GM19043 (cell line): ENCODE results near the gene PDLIM7.

ENCODE experiments used
- ATAC-seq: cut with Tn5 transposase; IDR thresholded peaks from one replicate; pipeline ENCODE4 v1.9.1; 2021; ENCODE audit warnings: low read depth; ENCODE audit not compliant: unreplicated experiment

The PDLIM7 gene

DNA sequence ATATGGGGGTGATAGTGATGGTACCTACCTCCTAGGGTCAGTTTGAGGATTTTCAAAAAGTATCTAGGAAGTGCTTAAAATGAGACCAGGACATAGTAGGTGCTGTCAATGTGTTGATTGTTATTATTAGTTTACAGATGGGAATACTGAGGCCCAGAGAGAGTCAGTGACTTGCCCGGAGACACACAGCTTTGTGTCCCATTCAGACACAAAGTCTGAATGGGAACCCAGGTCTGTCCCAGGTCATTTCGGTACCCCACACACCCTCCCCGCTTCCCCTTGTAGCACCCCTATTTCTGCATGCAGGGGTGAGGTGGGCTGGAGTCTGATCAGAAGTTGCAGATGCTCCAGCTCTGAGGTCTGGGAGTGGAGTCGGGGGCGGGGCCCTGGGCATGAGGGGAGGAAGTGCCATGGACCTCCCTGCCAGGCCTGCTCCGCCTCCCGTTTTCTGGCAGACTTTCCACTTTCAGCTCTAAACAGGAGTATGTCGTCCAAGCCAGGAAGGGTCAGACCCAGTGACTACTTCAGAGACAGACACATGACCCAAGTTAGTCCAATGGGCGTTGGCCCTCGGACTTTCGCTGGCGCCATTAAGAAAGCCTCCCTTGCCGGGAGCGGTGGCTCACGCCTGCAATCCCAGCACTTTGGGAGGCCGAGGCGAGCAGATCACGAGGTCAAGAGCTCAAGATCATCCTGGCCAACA, 20.7 kb downstream of the PDLIM7 start:
- no peak for ATAC-seq

DNA sequence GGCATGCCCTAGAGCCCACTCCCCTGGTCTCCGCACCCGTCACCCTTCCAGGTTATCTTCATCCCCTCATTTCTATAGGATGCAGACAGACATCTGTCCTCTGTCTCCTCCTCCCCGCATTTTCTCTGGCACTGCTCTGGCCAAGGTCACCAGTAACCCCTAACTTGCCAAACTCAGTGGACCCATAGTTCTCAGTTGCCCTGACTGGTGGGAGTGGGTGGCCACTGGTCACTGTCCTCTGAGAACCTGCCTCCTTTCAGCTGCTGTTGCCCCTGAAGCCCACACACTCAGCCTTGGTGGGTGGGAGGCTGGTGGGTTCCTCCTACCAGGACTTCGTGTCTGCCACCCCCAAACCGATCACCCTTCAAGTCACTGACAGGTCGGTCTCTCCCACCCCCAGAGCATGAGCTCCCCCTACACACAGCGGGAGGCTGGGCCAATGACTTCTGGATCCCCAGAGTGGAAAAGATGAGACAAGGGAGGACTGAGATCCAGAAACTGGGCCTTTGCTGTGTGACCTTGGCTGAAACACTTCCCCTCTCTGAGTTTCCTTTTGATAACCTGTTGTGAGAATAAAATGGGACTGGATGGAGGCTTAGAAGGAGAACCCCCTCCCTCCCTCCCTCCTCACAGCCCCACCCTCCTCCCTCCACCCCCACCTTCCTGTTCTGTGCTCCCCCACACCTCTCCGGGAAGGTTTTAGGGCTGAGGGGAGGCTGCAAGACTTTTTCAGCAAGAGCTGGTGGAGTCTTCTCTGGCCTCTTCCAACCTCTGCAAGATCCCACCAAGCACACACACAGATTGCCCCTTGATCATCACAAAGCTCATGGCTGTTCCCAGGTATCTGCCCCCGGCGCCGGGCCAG, 21.6 kb downstream of the PDLIM7 start:
- no peak for ATAC-seq

DNA sequence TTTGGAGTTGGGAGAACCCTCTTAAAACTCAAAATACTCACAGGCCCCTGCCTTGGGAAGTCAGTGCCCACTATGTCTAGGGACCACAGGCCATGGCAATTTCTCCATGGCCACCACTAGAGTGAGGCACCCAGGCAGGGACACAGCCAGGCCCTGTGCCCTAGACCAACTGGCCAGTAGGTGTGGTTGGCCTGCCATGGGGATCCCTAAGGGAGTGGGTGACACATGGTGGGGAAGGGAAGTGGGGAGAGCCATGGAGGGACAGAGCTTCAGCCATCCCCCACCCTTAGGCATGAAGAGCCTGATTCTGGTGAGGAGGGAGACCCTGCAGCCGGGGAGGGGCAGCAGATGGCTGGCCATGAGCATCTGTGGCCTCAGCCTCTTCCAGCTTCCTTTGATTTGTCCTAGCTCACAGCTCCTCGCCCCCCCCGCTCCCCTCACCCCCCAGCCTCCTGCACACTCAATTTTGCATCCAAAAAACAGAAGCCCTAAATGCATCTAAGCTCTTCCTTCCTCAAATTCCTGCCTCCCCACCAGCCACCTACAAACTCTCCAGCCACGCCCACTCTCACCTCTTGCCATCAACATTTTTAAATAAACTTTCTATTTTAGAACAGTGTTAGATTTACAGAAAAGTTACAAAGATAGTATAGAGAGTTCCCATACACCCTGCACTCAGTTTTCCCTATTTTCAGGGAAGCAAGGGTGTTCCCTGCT, 22.4 kb downstream of the PDLIM7 start:
- ATAC-seq, result no peak

DNA sequence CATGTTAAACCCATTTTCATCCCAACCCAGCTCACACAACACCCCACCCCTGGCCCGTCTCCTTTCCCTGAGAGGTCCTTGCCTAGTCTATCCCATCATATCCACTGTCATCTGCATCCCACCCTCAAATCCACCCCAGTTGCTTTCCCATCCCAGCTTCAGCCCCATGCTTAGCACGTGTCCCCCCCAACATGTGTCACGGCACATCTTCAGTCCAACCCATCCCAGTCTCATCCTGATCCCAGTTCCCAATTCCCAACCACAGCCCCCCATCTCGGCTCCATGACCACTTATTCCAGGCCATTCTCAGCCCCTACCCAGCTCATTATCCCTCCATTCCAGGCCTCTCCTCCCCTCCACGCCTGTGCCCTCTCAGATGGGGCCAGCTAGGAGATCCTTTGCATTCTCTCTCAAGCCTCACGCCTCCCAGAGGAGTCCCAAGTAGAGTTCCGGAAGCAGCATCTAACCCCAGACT, 23.4 kb downstream of the PDLIM7 start:
- no peak for ATAC-seq

DNA sequence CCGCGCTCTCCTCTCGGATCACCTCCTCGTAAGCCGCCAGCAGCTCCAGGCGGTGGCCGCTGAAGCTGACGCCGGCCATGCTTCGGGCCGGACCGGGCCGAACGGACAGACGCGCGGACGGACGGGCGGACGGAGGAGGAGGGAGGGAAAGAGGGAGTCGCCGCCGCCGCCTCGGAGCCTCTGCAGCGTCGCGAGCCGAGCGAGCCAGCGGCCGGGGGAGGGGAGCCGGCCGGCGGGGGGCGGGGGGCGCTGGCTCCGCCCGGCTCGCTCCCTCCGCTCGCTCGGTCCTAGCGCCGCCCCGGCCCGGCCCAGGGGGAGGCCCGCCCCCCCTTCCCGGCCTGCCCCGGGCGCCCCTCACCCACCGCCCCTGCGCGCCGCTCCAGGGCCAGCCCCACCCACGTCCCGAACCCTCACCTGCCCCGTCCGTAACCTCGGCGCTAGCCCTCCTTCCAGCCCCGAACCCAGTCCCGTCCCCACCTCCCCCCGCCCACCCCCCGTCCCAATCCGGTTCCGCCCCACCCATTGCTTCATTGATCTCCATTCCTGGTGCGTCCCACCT, 23.9 kb downstream of the PDLIM7 start, which contains the start of gene DBN1:
Gene DBN1, minus strand, starts transcription at position 192 of the 559 bp plus-strand sequence. Its CDS starts 113 bp downstream, at position 79.
- ATAC-seq, result no peak

DNA sequence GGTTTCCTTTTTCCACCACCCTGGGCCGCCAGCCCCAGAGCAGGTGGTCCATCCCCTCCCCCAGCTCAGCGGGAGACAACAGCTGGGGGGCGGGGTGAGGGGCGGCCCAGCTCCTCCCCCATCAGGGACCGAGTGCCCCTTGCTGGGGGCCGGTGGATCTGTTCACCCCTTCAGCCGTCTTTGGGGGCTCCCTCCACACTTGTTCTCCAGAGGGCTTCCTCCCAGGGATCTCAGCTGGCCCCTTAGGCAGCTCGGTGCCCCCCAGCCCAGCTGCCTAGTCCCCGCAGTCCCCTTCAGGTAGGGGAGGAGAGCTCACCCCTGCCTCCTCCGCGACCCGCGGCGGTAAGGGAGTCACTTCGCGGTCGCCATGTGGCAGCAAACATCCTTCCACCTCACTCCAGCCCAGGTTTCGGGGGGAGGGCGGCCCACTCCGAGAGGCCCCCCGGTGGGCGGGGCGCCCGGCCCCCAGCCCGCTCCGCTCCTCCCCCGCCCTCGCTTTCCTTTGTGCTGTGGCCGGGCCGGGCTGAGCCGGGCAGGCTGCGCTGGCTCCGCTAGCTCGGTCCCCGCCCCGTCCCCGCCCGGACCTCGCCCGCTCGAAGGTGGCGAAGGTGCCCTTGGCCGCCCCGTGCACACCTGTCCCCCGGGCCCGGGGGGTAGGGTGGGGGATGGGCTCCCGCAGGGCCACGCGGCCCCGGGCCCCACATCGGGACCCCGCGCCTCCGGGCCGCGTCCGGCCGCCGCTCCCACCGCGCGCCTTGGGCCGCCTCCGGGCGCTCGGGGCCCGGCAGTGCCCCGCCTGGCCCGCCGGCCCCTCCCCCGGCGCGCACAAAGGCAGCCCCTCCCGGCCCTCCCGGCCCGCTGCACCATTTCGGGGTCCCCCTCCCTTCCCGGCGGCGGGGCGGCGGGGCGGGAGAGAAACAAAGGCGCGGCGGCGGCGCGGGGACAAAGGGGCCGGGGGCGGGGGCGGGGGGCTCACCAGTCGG, 24.7 kb downstream of the PDLIM7 start:
- ATAC-seq, result peak; percentile 50

DNA sequence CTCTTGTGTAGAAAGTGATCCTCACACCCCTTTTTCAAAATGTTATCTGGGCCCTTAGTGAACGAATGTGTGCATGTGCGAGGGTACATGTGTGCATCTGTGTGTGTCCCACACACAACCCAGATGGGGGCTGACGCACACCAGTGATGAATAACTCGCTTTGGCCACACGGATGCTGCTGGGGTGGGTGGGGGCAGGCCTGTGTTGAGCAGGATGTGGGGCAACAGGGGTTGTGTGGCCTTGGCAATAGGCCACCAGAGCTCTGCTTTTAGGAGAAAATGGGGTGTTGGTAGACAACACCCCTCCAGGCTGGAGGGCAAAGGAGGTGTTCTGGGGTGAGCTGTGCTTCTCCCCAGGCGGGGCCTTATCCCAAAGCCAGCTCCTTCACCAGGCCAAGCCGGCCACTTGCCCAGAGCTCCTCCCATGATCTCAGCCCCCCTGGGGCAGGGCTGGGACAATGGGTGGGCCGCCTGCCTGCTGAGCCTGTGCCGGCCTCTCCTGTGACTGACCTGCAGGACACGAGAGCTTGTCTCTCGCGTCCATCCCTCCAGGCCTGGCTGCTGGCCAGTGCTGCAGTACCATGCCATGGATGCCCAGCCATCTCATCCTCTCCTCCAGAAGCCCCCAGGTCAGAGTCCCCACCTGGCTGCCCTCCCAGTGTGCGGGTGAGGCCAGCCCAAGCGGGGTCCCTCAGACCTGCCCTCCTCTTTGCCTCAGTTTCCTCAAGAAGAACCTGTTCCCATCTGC, 25.6 kb downstream of the PDLIM7 start:
- no peak for ATAC-seq

DNA sequence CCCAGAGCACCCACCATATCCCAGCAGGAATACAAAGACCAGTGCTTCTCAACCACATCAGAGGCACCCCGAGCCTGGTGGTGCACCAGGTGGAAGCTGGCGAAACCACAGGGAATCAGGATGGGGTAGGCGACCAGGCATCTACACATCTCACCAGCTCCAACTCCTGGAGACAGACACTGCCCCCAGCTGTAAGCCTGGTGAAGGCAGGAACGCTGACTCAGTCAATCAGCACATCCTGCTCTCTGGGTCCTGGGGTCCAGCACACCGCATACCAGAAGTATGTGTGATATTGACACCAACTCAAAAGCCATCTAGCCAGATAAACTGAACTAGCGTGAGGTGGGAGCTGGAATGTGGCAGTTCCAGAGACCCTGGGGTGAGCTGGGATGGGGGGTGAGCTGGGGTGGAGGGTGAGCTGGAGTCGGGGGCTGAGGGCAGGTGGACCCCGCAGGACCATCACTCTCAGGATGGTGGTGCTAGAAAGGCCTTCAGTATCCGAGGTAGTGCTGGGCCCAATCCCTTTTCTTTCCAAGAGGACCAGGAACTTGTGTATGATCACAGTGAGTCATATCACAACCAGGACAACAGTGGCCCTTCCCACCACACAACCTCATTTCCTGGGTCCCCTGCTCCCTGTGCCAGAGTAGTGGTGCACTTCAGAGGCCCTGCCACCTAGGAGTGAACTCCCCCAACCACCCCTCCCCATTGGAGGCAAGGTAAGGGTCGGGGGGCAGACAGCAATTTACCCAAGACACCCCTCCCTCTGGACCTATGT, 26.5 kb downstream of the PDLIM7 start:
- ATAC-seq, result no peak

DNA sequence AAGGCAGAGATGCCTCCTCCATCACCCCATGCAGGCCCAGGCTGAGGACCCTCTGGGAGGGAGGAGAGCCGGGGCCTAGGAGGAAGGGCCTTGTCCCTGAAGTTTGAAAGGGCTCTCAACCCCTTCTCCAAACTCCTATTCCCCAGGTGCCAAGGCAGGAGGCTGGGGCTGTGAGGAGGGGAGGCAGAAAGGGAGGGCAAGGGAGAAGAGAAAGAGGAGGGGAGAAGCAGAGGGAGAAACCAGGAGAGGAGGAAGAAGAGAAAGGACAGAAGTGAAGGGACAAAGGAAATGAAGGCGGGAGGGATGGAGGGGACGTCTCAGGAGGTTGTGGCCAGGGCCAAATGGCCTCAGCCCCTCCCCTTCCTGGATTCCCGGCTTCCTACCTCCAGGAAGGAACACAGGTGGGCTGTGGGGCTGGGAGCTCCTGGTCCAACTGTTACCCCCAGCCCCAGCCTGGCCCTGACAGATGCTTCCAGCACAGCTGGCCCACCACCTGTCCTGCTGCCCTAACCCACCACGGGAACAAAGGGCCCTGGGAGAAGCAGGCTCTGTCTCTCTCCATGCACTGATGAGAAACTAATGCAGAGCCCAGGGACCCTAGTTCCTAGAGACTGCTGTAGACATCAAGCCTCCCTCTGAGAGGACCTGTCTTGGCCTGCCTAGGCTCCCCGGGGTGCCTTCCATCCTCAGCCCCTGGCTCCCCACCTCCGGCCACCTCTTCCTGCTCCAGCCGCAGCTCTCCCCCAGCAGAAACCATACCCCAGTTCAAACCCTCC, 27.5 kb downstream of the PDLIM7 start:
- ATAC-seq, result no peak

DNA sequence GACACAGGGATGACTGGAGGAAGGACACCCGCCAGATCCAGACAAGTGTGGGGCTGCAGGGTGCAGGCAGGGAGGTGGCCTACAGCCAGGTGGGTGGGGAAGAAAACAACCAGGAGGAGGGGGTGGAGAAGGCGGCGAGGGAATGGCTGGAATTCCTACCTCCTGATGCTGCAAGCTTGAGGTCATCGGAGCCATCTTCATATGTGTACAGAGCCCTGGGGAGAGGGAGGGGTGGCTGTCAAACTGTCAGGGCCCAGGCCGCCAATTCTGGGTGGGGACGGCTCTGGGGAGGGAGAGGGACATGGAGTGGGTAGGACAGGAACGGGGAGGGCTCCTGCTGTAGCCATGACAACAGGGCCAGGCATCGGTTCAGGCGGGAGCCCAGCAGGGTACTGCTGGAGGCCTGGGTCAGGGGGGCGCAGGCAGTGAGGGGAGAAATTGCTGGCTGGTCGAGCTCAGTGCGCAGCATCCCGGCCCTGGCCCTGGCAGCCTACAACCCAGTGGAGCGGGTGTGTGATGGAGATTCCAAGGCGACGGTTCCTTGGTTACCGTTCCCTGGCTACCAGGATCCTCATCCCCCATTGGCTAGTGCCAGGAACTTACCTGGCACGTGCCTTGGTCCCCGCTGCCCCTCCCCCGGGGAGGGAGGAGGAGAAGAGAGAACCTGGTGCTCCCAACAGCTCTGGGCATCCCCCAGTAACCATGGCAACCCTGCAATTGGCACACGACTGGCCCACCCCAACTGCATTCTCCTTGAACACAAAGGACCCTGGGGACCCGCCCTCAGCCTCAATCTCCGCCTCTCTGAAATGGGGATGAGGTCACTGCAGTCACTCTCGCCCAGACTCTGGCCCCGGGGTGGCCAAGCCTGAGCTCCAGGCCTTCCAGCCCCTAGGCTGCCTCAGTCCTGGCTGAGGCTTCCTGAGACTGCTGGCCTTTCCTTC, 28.4 kb downstream of the PDLIM7 start:
- ATAC-seq, result no peak

DNA sequence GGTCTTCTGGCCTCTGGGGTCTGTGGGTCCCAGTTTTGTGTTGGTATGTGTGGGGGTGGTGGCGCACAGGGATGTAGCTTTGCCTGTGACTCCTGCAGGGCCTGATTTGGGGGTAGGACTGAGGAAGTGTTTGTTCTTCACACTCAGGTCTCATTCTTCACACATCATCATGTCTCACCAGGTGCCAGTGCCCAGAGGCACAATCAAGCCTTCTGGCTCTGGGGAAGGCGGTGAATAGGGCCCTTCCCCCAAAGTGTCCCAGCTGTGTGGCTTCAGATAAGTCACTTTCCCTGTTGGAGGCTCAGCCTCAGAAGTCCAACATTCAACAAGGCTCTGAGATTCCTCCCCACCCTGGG, 29.1 kb downstream of the PDLIM7 start:
- no peak for ATAC-seq

DNA sequence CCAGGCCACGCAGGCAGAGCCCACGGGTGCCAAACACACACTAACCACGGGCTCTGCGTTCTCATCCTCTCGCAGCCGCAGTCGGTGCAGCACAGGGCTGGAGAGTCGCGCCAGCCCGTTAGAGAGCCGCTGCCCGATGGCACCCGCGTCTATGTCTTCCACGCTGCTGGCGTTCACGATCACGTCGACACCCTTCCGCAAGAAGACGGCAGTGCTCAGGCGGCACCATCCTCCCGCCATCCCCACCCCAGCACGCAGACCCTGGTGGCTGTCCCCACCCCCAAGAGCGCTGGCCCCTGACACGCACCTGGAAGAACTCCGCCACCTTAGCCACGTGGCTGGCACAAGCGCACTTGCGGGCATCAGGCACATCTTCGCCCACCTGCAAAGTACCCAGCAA, 30.0 kb downstream of the PDLIM7 start:
- no peak for ATAC-seq

DNA sequence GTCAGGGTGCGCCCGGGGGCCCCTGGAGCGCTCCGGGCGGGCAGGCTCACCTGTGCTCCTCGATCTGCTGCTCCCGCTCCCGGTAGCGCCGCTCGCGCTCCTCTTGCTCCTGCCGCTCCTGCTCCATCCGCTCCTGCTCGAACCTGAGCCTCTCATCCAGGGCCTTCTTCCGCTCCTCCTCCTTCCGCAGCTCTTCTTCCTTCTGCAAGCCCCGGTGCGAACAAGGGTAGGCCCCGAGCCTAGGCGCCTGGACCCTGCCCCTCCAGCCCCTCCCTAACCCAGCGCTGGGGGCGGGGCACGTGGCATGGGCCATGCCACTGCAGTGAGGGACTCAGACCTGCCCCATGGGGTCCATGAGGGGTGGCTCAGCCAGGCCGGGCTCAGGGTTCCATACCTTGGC, 30.5 kb downstream of the PDLIM7 start:
- ATAC-seq, result no peak

DNA sequence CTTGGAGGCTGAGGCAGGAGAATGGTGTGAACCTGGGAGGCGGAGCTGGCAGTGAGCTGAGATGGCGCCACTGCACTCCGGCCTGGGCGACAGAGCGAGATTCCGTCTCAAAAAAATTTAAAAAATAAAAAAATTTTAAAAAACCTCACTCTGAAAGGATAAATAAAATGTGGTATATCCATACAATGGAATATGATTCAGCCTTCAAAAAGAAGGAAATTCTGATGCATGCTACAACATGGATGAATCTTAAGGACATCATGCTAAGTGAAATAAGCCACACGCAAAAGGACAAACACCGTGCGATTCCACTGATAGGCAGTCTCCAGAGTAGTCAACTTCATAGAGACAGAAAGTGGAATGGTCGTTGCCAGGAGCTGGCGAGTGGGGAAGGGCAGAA, 32.4 kb downstream of the PDLIM7 start:
- no peak for ATAC-seq

DNA sequence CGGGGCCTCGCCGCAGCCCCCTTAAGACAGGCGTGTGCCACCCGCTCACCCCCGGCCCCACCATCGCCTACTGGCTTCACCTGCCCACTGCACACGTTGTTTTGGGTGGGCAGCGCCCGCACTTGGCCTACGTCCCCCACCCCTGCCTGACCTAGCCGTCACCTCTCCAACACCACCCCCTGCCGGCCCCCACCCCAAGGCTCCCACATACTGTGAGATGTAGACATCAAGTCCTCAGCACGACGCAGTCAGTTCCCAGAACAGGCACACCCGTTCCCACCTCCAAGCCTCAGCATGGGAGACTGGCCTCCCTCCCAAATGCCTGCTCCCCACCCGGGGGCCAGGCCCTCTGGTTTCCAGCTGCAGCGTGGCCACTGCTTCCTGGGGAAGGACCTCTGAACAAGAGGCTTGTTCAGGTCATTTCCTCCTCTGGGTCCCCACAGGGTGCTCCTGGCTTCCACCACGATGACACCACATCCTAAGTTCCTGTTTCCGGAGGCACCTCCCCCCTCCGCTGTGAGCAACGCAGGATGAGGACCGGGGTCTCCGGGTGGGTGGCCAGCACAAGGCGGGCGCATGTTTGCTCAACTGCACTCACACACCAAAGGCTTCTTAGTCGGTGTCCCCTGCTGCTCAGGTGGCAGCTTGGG, 35.3 kb downstream of the PDLIM7 start:
- ATAC-seq, result no peak
